ENCODE measurements around the gene VWA7. TPM values are rescaled to one million over a fixed set of nuclear protein-coding genes. Genes with fewer than 3 reads are reported as not detected.
"Not testable (repeated sequence)": the region's sequence is repeated elsewhere in the genome, so short reads cannot be mapped to it uniquely, and the experiment has no call there.

The VWA7 gene
- total RNA-seq, 2 donors from 2014 or later = 0.64 to 0.95 TPM

DNA sequence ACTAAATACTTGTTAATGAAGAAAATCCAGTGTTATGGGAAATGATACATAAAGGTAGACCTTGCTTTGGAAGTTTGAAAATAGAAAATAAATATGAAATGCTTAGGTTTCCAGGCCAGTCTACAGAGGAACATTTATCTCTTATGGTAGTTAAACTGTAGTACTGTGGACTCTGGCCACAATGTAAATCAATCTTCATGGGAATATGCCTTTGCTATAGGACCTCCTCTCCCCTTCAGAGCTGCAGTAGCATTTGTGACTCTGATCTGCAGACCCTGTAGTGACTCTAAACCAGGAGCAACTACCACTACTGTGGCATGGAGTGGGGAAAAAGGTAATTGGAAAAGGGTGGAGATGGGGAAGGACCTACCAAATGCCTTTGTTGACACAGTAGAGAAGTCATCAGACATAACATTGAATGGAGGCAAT lies 42.8 kb upstream of the VWA7 start:
- H3K27ac ChIP-seq (ENCODE audit: low read depth, low read length) = no peak overlapping the region

DNA sequence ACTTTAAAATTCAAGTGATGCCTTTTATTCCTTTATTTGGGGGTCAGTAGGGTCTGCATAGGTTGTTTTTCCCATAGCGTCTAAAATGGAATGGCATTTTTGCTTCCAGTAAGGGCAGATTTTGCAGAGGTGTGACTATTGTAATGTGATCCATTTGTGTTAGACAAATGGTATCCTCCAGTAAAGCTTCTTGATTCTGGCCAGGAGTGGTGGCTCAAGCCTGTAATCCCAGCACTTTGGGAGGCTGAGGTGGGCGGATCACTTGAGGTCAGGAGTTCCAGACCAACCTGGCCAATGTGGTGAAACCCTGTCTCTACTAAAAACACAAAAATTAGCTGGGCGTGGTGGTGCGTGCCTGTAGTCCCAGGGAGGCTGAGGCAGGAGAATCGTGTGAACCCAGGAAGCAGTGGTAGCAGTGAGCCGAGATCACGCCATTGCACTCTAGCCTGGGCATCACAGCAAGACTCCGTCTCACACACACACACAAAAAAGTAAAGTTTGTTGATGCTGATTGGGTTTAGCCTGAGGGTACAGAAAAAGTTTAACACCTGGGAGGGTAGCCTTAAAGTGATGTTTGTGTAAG lies 40.9 kb upstream of the VWA7 start:
- not testable (repeated sequence) for H3K27ac ChIP-seq (ENCODE audit: low read depth, low read length); H3K36me3 Mint-ChIP-seq (ENCODE audit: low read depth); H3K9me3 ChIP-seq (ENCODE audit: control insufficient read depth, low read length); H3K4me1 ChIP-seq (ENCODE audit: control insufficient read depth, insufficient read depth, low read length); H3K27me3 ChIP-seq (ENCODE audit: control insufficient read depth, insufficient read depth, low read length, poor library complexity, severe bottlenecking); H3K27me3 Mint-ChIP-seq (ENCODE audit: insufficient read depth); H3K9ac ChIP-seq (ENCODE audit: extremely low read depth, low read length, poor library complexity, severe bottlenecking); H3K36me3 ChIP-seq (ENCODE audit: control insufficient read depth, insufficient read depth, low read length)
- H3K4me3 ChIP-seq (ENCODE audit: low read length) = peak overlapping the region; percentile 84
- peak overlapping the region; percentile 57 for H3K4me3 Mint-ChIP-seq
- 88 to 100% methylated on average over 2 to 8 of the region's 8 CpGs for WGBS, 2 experiments (ENCODE audit: insufficient coverage in 1 of 2, insufficient read length in 1 of 2)
- DNase-seq = peak; percentile 65
- peaks cover 36% of the 10 kb centered on the region for H3K4me1 Mint-ChIP-seq
- H3K9me3 Mint-ChIP-seq = peaks cover 13% of the 10 kb centered on the region
- H3K27ac Mint-ChIP-seq = peak overlapping the region; percentile 76

More for the DNA sequence above, 42.8 kb upstream of the VWA7 start:
- no peaks in the 10 kb centered on the region for H3K4me1 ChIP-seq (ENCODE audit: control insufficient read depth, insufficient read depth, low read length)
- DNase-seq = no peak
- Mint-ChIP-seq H3K36me3 (ENCODE audit: low read depth) (peaks cover 3% of the 10 kb centered on the region), H3K9me3 (peaks cover 13% of the 10 kb centered on the region), H3K4me1 (peaks cover 36% of the 10 kb centered on the region), H3K4me3 (no peak overlapping the region), H3K27ac (no peak overlapping the region), H3K27me3 (ENCODE audit: insufficient read depth) (peaks cover 3% of the 10 kb centered on the region)
- H3K9ac ChIP-seq (ENCODE audit: extremely low read depth, low read length, poor library complexity, severe bottlenecking) = no peak overlapping the region
- TF ChIP-seq, protein P1, sequence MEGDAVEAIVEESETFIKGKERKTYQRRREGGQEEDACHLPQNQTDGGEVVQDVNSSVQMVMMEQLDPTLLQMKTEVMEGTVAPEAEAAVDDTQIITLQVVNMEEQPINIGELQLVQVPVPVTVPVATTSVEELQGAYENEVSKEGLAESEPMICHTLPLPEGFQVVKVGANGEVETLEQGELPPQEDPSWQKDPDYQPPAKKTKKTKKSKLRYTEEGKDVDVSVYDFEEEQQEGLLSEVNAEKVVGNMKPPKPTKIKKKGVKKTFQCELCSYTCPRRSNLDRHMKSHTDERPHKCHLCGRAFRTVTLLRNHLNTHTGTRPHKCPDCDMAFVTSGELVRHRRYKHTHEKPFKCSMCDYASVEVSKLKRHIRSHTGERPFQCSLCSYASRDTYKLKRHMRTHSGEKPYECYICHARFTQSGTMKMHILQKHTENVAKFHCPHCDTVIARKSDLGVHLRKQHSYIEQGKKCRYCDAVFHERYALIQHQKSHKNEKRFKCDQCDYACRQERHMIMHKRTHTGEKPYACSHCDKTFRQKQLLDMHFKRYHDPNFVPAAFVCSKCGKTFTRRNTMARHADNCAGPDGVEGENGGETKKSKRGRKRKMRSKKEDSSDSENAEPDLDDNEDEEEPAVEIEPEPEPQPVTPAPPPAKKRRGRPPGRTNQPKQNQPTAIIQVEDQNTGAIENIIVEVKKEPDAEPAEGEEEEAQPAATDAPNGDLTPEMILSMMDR (conservative IDR thresholded peaks at IDR 0.05) = no peak
- H3K36me3 ChIP-seq (ENCODE audit: control insufficient read depth, insufficient read depth, low read length) = no peaks in the 10 kb centered on the region
- no peaks in the 10 kb centered on the region for H3K27me3 ChIP-seq (ENCODE audit: control insufficient read depth, insufficient read depth, low read length, poor library complexity, severe bottlenecking)
- no peak overlapping the region for H3K4me3 ChIP-seq (ENCODE audit: low read length)
- H3K9me3 ChIP-seq (ENCODE audit: control insufficient read depth, low read length) = no peaks in the 10 kb centered on the region

DNA sequence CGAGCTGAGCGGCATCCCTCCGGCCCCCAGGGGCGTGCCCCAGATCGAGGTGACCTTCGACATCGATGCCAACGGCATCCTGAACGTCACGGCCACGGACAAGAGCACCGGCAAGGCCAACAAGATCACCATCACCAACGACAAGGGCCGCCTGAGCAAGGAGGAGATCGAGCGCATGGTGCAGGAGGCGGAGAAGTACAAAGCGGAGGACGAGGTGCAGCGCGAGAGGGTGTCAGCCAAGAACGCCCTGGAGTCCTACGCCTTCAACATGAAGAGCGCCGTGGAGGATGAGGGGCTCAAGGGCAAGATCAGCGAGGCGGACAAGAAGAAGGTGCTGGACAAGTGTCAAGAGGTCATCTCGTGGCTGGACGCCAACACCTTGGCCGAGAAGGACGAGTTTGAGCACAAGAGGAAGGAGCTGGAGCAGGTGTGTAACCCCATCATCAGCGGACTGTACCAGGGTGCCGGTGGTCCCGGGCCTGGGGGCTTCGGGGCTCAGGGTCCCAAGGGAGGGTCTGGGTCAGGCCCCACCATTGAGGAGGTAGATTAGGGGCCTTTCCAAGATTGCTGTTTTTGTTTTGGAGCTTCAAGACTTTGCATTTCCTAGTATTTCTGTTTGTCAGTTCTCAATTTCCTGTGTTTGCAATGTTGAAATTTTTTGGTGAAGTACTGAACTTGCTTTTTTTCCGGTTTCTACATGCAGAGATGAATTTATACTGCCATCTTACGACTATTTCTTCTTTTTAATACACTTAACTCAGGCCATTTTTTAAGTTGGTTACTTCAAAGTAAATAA lies 40.2 kb upstream of the VWA7 start:
- H3K4me3 Mint-ChIP-seq = peak overlapping the region; percentile 57
- H3K4me1 ChIP-seq (ENCODE audit: control insufficient read depth, insufficient read depth, low read length); H3K27me3 Mint-ChIP-seq (ENCODE audit: insufficient read depth); DNase-seq; H3K27ac ChIP-seq (ENCODE audit: low read depth, low read length); H3K9me3 ChIP-seq (ENCODE audit: control insufficient read depth, low read length); H3K9ac ChIP-seq (ENCODE audit: extremely low read depth, low read length, poor library complexity, severe bottlenecking); H3K27me3 ChIP-seq (ENCODE audit: control insufficient read depth, insufficient read depth, low read length, poor library complexity, severe bottlenecking); H3K36me3 Mint-ChIP-seq (ENCODE audit: low read depth); H3K36me3 ChIP-seq (ENCODE audit: control insufficient read depth, insufficient read depth, low read length): not testable (repeated sequence)
- 90% methylated on average over 10 to 15 of the region's 37 CpGs for WGBS, 2 experiments (ENCODE audit: insufficient coverage in 1 of 2, insufficient read length in 1 of 2)
- peak overlapping the region; percentile 76 for H3K27ac Mint-ChIP-seq
- peaks cover 13% of the 10 kb centered on the region for H3K9me3 Mint-ChIP-seq
- peak overlapping the region; percentile 84 for H3K4me3 ChIP-seq (ENCODE audit: low read length)
- peaks cover 29% of the 10 kb centered on the region for H3K4me1 Mint-ChIP-seq

GRCh38 chr6:31815025-31815838 lies 38.1 kb upstream of the VWA7 start, which contains the start of the genes HSPA1A and HSPA1L:
Gene HSPA1A, plus strand, starts transcription at chr6:31815543. Its CDS starts 214 bp downstream, at chr6:31815757.
Gene HSPA1L, minus strand, starts transcription at chr6:31815283. Its CDS starts 3,311 bp downstream, at chr6:31811972.
- TF ChIP-seq, protein P1 (conservative IDR thresholded peaks at IDR 0.05) = no peak
- peaks cover 13% of the 10 kb centered on the region for H3K9me3 Mint-ChIP-seq
- no peaks in the 10 kb centered on the region for H3K9me3 ChIP-seq (ENCODE audit: control insufficient read depth, low read length)
- H3K4me1 Mint-ChIP-seq = peaks cover 24% of the 10 kb centered on the region
- H3K27me3 ChIP-seq (ENCODE audit: control insufficient read depth, insufficient read depth, low read length, poor library complexity, severe bottlenecking) = no peaks in the 10 kb centered on the region
- peak within 1 kb of the TSS; percentile 84 for H3K4me3 ChIP-seq (ENCODE audit: low read length)
- H3K27me3 Mint-ChIP-seq (ENCODE audit: insufficient read depth) = peaks cover 3% of the 10 kb centered on the region
- no peaks in the 10 kb centered on the region for H3K4me1 ChIP-seq (ENCODE audit: control insufficient read depth, insufficient read depth, low read length)
- H3K27ac ChIP-seq (ENCODE audit: low read depth, low read length) = peak within 1 kb of the TSS; percentile 98
- peak within 1 kb of the TSS; percentile 96 for H3K9ac ChIP-seq (ENCODE audit: extremely low read depth, low read length, poor library complexity, severe bottlenecking)
- DNase-seq = peak; percentile 100
- H3K36me3 ChIP-seq (ENCODE audit: control insufficient read depth, insufficient read depth, low read length) = no peaks in the 10 kb centered on the region
- peak within 1 kb of the TSS; percentile 79 for H3K4me3 Mint-ChIP-seq
- H3K36me3 Mint-ChIP-seq (ENCODE audit: low read depth) = peaks cover 3% of the 10 kb centered on the region
- peak within 1 kb of the TSS; percentile 100 for H3K27ac Mint-ChIP-seq
- 0% methylated on average over 15 to 51 of the region's 56 CpGs for WGBS, 2 experiments (ENCODE audit: insufficient coverage in 1 of 2, insufficient read length in 1 of 2)
